Keratinocyte (primary cell): Measurements from ENCODE around the gene LAMA2.

ENCODE experiments used
- CTCF ChIP-seq, 3 experiments: IDR thresholded peaks in 1 of 3; conservative IDR thresholded peaks in 1 of 3; optimal IDR thresholded peaks in 1 of 3; 2 replicates in 2 of 3; 3 replicates in 1 of 3; pipeline versions ENCODE3 to v1.5.1; 2011; ENCODE audit warnings: low read length in 3 of 3, mild to moderate bottlenecking in 3 of 3, moderate library complexity in 2 of 3, control low read depth in 1 of 3, inconsistent platforms in 1 of 3; ENCODE audit not compliant: insufficient read depth in 2 of 3; ENCODE audit errors: extremely low read depth in 1 of 3
- EZH2 ChIP-seq: IDR thresholded peaks from one replicate; pipeline ENCODE4 v1.6.1; 2012; ENCODE audit warnings: inconsistent platforms, mild to moderate bottlenecking, low read length, moderate library complexity

GRCh38 chr6:129369737-129370136 lies 486.8 kb downstream of the LAMA2 start:
- TF ChIP-seq CTCF (optimal IDR thresholded peaks at IDR 0.05 in 1 of 3, IDR thresholded peaks at IDR 0.05 in 1 of 3, conservative IDR thresholded peaks at IDR 0.05 in 1 of 3; ENCODE audit: extremely low read depth in 1 of 3, insufficient read depth in 2 of 3, low read length in 3 of 3) (no peak), EZH2 (no peak)
